Endothelial cell (in vitro differentiated cells): Measurements from ENCODE around the gene GAST. TPM values are rescaled to one million over a fixed set of nuclear protein-coding genes. Genes with fewer than 3 reads are reported as not detected.

Source experiments
- DNase-seq: peaks from one replicate; pipeline ENCODE4 v3.0.0; 2021; ENCODE audit warnings: low spot score
- H3K27ac Mint-ChIP-seq: one replicate; pipeline ENCODE4 v1.8.0; 2021; ENCODE audit warnings: mixed read lengths, inconsistent platforms; ENCODE audit not compliant: unreplicated experiment
- H3K27me3 Mint-ChIP-seq: one replicate; pipeline ENCODE4 v1.8.0; 2021; ENCODE audit warnings: mild to moderate bottlenecking, moderate library complexity, mixed read lengths, inconsistent platforms; ENCODE audit not compliant: unreplicated experiment
- H3K36me3 Mint-ChIP-seq: one replicate; pipeline ENCODE4 v1.8.0; 2021; ENCODE audit warnings: mild to moderate bottlenecking, low read depth, mixed read lengths, inconsistent platforms; ENCODE audit not compliant: unreplicated experiment
- H3K4me1 Mint-ChIP-seq: one replicate; pipeline ENCODE4 v1.8.0; 2021; ENCODE audit warnings: mild to moderate bottlenecking, mixed read lengths, inconsistent platforms; ENCODE audit not compliant: unreplicated experiment
- H3K4me3 Mint-ChIP-seq: one replicate; pipeline ENCODE4 v1.8.0; 2021; ENCODE audit warnings: mild to moderate bottlenecking, mixed read lengths, inconsistent platforms; ENCODE audit not compliant: unreplicated experiment
- H3K9me3 Mint-ChIP-seq: one replicate; pipeline ENCODE4 v1.8.0; 2021; ENCODE audit warnings: mixed read lengths, inconsistent platforms; ENCODE audit not compliant: unreplicated experiment
- CTCF ChIP-seq: fragments of 200-600 bp; sonication (generic); IDR thresholded peaks from one replicate; pipeline ENCODE4 v1.5.0; 2021; ENCODE audit warnings: antibody characterized with exemption; ENCODE audit not compliant: unreplicated experiment
- long read RNA-seq: library from polyadenylated mRNA; unstranded; transcript quantifications from one replicate; pipeline ENCODE4 v2.0.0, GENCODE V29; 2020; ENCODE audit not compliant: unreplicated experiment
- total RNA-seq: library from RNA; stranded (reverse); fragmentation: NEBNext Ultra II Directional; extraction: Animal tissue kit (Norgen Biotek cat#: 25700); gene quantifications from one replicate; pipeline ENCODE4 v1.2.1, GENCODE V29; 2021; ENCODE audit not compliant: unreplicated experiment

GAST gene
- not detected for total RNA-seq
- long read RNA-seq, result 0 reads

- Mint-ChIP-seq H3K9me3 (no peaks in the 10 kb centered on the region), H3K4me3 (no peak within 1 kb of the TSS), H3K36me3 (no peaks in the 10 kb centered on the region), H3K4me1 (peaks cover 5% of the 10 kb centered on the region), H3K27me3 (peaks cover 7% of the 10 kb centered on the region), H3K27ac (no peak within 1 kb of the TSS)
- TF ChIP-seq CTCF, result no peak
- DNase-seq, result no peak
These were observed at the start of gene GAST for GRCh38 chr17:41711669-41712400. GAST (plus strand) TSS chr17:41712331; CDS start chr17:41715437, 3,106 bp downstream.

DNA sequence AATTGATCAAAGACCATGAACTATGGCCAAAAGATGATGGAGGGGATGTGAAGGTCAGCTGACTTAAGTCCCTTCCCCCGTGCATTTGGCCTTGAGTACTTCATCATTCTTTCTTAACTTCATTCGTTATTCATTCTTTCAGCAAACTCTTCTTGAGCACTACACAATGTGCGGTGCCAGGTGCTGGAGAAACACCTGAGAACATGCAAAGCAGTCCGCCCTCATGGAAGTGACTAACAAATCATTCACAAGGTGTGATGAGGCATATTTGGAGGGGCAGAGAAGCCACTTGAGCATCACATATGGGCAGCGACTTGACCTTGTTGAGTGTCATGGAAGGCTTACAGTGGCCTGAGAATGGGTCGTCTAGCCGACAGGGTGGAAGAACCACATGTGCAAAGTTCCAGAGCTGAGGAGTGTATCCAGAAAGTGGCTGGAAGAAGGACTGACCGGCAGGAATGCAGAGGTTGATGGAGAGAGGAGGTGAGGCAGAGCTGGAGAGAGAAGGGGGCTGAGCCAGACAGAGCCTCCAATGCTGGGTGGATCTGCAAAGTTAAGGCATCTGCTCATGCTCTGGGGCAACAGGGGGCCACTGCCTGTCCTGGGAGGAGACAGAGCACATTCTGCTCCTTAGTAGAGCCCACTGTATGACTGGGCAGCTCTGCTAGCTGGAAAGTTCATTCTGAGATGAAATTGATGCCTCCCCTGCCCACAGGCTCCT, 48.5 kb upstream of the GAST start:
- Mint-ChIP-seq H3K27me3 (peaks cover 11% of the 10 kb centered on the region), H3K4me3 (no peak overlapping the region), H3K27ac (no peak overlapping the region)

GRCh38 chr17:41664172-41664457, 48.0 kb upstream of the GAST start:
- H3K9me3 Mint-ChIP-seq, result no peaks in the 10 kb centered on the region
- H3K36me3 Mint-ChIP-seq, result no peaks in the 10 kb centered on the region
- peaks cover 3% of the 10 kb centered on the region for H3K4me1 Mint-ChIP-seq
- H3K27ac Mint-ChIP-seq, result no peak overlapping the region
- no peak for DNase-seq
- no peak for TF ChIP-seq CTCF
- H3K4me3 Mint-ChIP-seq, result no peak overlapping the region
- peaks cover 11% of the 10 kb centered on the region for H3K27me3 Mint-ChIP-seq

More for the DNA sequence above, 48.5 kb upstream of the GAST start:
- Mint-ChIP-seq H3K36me3 (no peaks in the 10 kb centered on the region), H3K9me3 (no peaks in the 10 kb centered on the region), H3K4me1 (peaks cover 3% of the 10 kb centered on the region)
- no peak for TF ChIP-seq CTCF
- no peak for DNase-seq

DNA sequence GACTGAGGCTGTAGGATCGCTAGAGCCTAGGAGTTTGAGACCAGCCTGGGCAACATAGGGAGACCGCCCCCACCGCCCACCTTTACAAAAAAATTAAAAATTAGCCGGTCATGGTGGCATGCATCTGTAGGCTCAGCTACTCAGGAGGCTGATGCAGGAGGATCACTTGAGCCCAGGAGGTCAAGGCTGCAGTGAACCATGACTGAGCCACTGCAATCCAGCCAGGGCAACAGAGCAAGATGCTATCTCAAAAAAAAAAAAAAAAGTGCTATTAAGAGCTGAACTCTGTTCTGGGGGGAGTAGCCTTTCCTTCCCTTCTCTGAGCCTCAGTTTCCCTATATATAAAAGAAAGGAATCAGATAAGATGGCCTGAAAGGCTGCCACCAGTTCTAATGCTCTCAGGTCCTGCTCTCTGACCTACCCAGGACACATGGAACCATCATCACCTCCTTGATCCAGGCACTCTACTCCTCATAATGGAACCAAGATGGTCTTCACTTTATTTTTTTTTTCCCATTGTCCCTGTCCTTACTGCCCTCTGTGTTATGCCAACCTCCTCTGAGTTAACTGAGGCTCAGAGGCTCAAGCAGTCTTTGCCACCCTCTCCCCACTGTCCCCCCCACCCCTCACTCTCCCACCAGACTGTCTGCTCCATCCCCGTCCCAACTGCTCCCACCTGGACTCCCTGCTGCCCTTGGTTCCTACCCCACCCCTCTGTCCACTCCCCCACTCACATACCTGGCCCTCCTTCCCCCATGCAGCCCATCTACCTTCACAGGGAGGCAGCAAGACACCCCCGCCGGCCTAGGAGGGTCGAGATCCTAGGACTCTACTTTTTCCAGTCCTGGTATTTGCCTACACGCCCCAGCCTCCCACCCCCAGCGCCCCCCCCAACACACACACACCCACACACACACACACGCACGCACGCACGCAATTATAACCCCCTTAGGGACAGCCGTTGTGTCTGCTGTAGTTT, 47.3 kb upstream of the GAST start:
- peaks cover 3% of the 10 kb centered on the region for H3K4me1 Mint-ChIP-seq
- no peak overlapping the region for H3K27ac Mint-ChIP-seq
- H3K27me3 Mint-ChIP-seq, result peaks cover 9% of the 10 kb centered on the region
- H3K4me3 Mint-ChIP-seq, result no peak overlapping the region
- TF ChIP-seq CTCF, result no peak
- no peaks in the 10 kb centered on the region for H3K36me3 Mint-ChIP-seq
- H3K9me3 Mint-ChIP-seq, result no peaks in the 10 kb centered on the region
- no peak for DNase-seq
